ENCODE measurements around the gene SHROOM1. TPM values are rescaled to one million over a fixed set of nuclear protein-coding genes. Genes with fewer than 3 reads are reported as not detected.

The SHROOM1 gene
- total RNA-seq, 3 donors from 2014 or later: 0.79 to 1.4 (median 0.83) TPM

DNA sequence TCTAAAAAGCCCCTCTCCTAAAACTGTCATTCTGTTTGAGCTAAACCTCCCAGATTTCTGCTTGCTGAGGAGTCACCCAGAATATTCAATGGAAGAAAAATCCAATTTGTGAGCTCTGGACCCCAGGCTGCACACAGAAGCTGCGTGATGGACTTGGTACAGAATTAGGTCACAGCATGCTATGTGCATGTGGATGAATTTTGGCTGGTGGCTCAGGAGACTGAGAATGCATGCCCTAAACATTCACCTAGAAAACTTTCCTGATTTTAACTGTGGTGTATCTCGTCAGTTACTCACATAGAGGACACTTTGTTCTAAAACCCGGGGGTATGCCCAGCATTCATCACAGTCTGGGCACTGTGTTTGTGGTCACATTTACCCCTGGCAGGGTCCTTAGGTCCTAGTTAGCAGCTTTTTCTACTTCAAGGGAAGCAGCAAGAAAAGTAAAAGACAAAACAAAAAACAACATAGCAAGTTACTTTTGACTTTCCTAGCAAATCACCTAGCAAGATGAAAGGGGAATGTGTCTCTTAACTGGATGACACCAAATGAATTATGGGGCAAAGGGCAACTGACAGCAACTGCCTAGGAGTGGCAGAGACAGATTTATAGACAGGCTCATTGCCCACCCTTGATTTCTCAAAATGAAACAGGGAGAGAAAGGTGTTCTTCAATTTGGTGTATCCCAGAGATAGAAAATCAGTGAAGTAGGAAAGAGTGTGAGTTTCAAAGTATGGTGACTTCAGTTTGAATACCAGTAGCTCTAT is 8.3 kb upstream of the SHROOM1 start:
- H3K27me3 Mint-ChIP-seq (ENCODE audit: low read depth): no peaks in the 10 kb centered on the region
- H3K4me3 Mint-ChIP-seq: no peak overlapping the region
- ATAC-seq (no peak), DNase-seq (no peak)
- no peaks in the 10 kb centered on the region for H3K9me3 Mint-ChIP-seq
- H3K36me3 Mint-ChIP-seq (ENCODE audit: insufficient read depth): no peaks in the 10 kb centered on the region
- no peaks in the 10 kb centered on the region for H3K4me1 Mint-ChIP-seq (ENCODE audit: low read depth)

- Mint-ChIP-seq H3K9me3 (no peaks in the 10 kb centered on the region), H3K4me1 (ENCODE audit: low read depth) (no peaks in the 10 kb centered on the region), H3K4me3 (no peak overlapping the region), H3K27me3 (ENCODE audit: low read depth) (no peaks in the 10 kb centered on the region), H3K36me3 (ENCODE audit: insufficient read depth) (no peaks in the 10 kb centered on the region)
- no peak for DNase-seq
- no peak for ATAC-seq
Observed at GRCh38 chr5:132837868-132838267, 7.4 kb upstream of the SHROOM1 start.

- no peak overlapping the region for H3K4me3 Mint-ChIP-seq
- no peak for DNase-seq
- no peaks in the 10 kb centered on the region for H3K4me1 Mint-ChIP-seq (ENCODE audit: low read depth)
- no peak for ATAC-seq
- no peaks in the 10 kb centered on the region for H3K36me3 Mint-ChIP-seq (ENCODE audit: insufficient read depth)
- H3K27me3 Mint-ChIP-seq (ENCODE audit: low read depth): no peaks in the 10 kb centered on the region
- no peaks in the 10 kb centered on the region for H3K9me3 Mint-ChIP-seq
Observed at GRCh38 chr5:132836852-132837251, 6.4 kb upstream of the SHROOM1 start.

- ATAC-seq: no peak
- Mint-ChIP-seq H3K36me3 (ENCODE audit: insufficient read depth) (no peaks in the 10 kb centered on the region), H3K4me1 (ENCODE audit: low read depth) (peaks cover 10% of the 10 kb centered on the region), H3K27me3 (ENCODE audit: low read depth) (peaks cover 17% of the 10 kb centered on the region), H3K9me3 (no peaks in the 10 kb centered on the region), H3K4me3 (no peak overlapping the region)
- no peak for DNase-seq
Observed at GRCh38 chr5:132834057-132834456, 3.6 kb upstream of the SHROOM1 start.

- no peak overlapping the region for H3K4me3 Mint-ChIP-seq
- H3K9me3 Mint-ChIP-seq: no peaks in the 10 kb centered on the region
- no peaks in the 10 kb centered on the region for H3K36me3 Mint-ChIP-seq (ENCODE audit: insufficient read depth)
- peaks cover 26% of the 10 kb centered on the region for H3K27me3 Mint-ChIP-seq (ENCODE audit: low read depth)
- ATAC-seq (no peak), DNase-seq (no peak)
- H3K4me1 Mint-ChIP-seq (ENCODE audit: low read depth): peaks cover 10% of the 10 kb centered on the region
Observed at GRCh38 chr5:132832612-132833011, 2.2 kb upstream of the SHROOM1 start.

DNA sequence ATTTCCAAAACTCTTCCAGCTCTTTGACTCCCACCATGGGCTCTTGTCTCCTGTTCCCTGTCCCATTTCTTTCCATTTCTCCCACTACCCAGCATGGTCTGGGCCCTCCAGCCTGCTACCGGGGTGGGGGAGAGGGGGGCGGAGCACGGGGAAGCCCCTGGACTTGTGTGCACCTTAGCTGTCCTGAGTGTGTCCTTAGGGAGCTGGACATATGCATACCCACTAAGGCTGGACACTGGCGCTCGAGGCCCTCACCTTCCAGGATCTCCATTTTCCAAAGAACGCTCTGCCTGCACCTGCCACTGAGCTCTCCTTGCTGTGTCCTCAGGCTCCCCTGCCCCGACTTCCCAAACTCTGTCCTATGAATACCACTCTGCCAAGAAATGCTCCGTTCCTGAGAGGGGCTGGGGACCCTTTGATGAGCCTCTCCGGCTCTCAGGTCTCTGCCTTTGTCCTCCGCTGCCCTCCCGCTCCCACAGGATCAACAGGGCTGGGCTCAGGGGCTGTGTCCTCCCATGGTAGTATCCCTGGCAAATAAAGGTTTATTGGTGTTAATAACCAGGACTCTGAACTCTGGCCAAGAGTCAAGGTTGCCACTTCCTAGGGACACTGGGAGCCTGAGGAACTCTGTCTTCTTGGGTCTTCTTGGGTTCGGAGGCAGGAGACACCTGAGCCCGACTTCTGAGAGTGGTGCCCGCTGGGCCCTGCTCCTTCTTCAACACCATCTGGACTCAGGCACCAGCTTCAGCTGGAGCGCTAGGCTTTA is 831 bp upstream of the SHROOM1 start:
- no peaks in the 10 kb centered on the region for H3K36me3 Mint-ChIP-seq (ENCODE audit: insufficient read depth)
- ATAC-seq: no peak
- H3K4me1 Mint-ChIP-seq (ENCODE audit: low read depth): peaks cover 10% of the 10 kb centered on the region
- no peaks in the 10 kb centered on the region for H3K9me3 Mint-ChIP-seq
- peaks cover 40% of the 10 kb centered on the region for H3K27me3 Mint-ChIP-seq (ENCODE audit: low read depth)
- DNase-seq: no peak
- H3K4me3 Mint-ChIP-seq: peak overlapping the region; percentile 74

DNA sequence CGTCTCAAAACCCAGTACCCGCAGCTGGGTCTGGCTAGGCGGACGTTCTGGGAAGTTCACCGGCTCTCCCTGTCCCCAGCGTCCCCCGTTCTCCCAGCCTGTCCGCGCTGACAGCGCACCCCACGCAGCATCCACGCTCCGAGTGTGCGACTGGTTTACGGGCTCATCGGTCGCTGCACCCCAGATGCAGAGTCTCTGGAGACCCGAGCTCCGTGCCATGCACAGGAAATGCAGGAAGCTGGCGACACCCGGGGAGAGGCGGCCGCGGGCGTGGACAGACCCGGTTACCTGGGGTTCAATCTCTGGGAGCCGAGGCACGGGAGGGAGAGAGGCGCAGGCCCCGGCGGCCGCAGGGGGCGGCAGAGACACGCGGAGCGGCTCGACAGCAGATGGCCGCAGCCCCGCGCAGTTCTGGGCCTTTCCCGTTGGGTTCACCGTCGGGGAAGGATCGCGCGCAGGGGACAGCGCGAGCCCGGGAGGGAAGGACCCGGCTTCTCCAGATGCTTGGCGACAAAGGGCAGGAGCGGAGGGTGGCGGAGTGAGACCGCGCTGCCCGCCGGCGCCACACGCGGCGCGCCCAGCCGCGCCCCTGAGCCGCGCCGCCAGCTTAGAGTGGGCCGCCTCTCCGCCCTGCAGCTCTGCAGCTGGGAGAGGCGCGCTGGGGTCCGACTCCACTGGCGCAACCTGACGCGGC is 558 bp downstream of the SHROOM1 start:
- DNase-seq (peak; percentile 65), ATAC-seq (peak; percentile 89)
- Mint-ChIP-seq H3K4me1 (ENCODE audit: low read depth) (peaks cover 10% of the 10 kb centered on the region), H3K4me3 (peak overlapping the region; percentile 82), H3K36me3 (ENCODE audit: insufficient read depth) (no peaks in the 10 kb centered on the region), H3K27me3 (ENCODE audit: low read depth) (peaks cover 47% of the 10 kb centered on the region), H3K9me3 (no peaks in the 10 kb centered on the region)

DNA sequence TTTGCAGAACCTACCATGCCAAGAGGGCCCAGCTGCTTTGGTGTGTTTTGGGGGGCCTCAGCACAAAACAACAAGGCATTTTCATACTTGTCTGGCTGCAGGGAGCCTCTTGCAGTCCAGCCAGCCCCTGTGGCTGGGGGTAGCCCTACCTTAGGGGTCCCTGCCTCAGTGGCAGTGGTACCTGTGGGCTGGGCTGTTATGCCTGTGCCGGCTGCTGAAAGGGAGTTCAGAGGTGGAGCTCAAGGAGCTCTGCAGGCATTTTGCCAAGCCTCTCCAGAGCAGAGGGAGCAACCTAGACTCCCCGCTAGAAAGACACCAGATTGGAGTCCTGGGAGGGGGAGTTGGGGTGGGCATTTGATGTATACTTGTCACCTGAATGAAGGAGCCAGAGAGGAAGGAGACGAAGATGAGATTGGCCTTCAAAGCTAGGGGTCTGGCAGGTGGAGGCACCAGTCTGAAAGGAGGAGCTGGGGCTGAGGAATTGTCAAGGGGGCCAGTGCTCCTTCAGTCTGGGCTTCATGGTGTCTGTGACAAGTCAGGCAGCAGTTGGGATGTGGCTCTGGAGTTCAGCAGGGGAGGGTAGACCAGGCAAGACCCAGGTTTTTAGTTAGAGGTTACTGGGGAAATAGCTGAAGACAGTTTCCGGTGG is 1.5 kb downstream of the SHROOM1 start:
- Mint-ChIP-seq H3K9me3 (no peaks in the 10 kb centered on the region), H3K4me1 (ENCODE audit: low read depth) (peaks cover 10% of the 10 kb centered on the region), H3K36me3 (ENCODE audit: insufficient read depth) (no peaks in the 10 kb centered on the region), H3K4me3 (peak overlapping the region; percentile 82), H3K27me3 (ENCODE audit: low read depth) (peaks cover 54% of the 10 kb centered on the region)
- no peak for DNase-seq
- ATAC-seq: no peak

GRCh38 chr5:132827943-132828673 is 2.3 kb downstream of the SHROOM1 start:
- H3K4me1 Mint-ChIP-seq (ENCODE audit: low read depth): peaks cover 10% of the 10 kb centered on the region
- H3K9me3 Mint-ChIP-seq: no peaks in the 10 kb centered on the region
- no peaks in the 10 kb centered on the region for H3K36me3 Mint-ChIP-seq (ENCODE audit: insufficient read depth)
- H3K27me3 Mint-ChIP-seq (ENCODE audit: low read depth): peaks cover 60% of the 10 kb centered on the region
- DNase-seq: no peak
- H3K4me3 Mint-ChIP-seq: no peak overlapping the region
- ATAC-seq: no peak

- peak overlapping the region; percentile 4 for H3K4me3 Mint-ChIP-seq
- no peaks in the 10 kb centered on the region for H3K36me3 Mint-ChIP-seq (ENCODE audit: insufficient read depth)
- no peak for DNase-seq
- peaks cover 10% of the 10 kb centered on the region for H3K4me1 Mint-ChIP-seq (ENCODE audit: low read depth)
- ATAC-seq: no peak
- H3K27me3 Mint-ChIP-seq (ENCODE audit: low read depth): peaks cover 62% of the 10 kb centered on the region
- H3K9me3 Mint-ChIP-seq: no peaks in the 10 kb centered on the region
Observed at GRCh38 chr5:132826424-132827082, 3.9 kb downstream of the SHROOM1 start.

- no peaks in the 10 kb centered on the region for H3K9me3 Mint-ChIP-seq
- H3K27me3 Mint-ChIP-seq (ENCODE audit: low read depth): peaks cover 56% of the 10 kb centered on the region
- no peak overlapping the region for H3K4me3 Mint-ChIP-seq
- no peak for DNase-seq
- peaks cover 6% of the 10 kb centered on the region for H3K4me1 Mint-ChIP-seq (ENCODE audit: low read depth)
- no peaks in the 10 kb centered on the region for H3K36me3 Mint-ChIP-seq (ENCODE audit: insufficient read depth)
- peak; percentile 26 to 33 for ATAC-seq
Observed at GRCh38 chr5:132825834-132826391, 4.5 kb downstream of the SHROOM1 start.

DNA sequence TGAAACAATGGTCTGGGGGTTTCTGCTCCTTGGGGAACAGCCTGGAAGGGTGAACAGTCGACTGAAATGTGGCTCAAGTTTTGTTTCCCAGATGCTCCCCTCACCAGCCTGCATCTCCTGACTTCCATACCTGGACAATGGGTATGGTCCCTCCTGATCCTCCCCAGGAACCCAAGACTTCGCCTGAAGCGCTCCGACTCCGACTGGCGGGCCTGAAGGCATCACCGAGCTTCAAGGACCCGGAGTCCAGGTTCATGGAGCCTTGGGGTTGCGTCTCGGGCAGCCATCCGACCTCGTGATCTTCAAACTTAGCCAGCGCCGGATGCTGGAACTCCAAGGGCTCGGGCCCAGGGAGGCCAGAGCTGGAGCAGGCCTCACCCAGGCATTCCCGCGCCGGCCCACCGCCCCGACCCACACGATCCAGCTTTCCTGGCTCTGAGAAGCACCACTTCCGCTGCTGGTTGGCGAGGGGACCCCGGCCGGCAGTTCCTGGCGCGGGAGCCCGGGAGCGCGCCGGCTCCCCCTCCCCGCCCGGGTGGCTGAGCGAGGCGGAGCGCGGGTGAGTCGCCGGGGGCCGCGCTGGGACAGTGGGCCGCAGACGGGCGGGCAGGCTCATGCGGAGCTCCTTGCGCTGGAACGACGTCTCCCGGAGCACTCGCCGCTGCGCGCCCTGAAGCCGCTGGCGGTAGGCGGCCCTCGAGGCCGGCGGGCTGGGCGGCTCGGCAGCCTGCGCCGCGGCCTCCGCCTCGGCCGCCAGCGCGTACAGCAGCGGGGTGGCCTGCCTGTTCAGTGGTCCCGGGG is 5.2 kb downstream of the SHROOM1 start:
- ATAC-seq: peak; percentile 7 to 15
- peaks cover 56% of the 10 kb centered on the region for H3K27me3 Mint-ChIP-seq (ENCODE audit: low read depth)

More for the DNA sequence above, 5.2 kb downstream of the SHROOM1 start:
- Mint-ChIP-seq H3K9me3 (no peaks in the 10 kb centered on the region), H3K4me1 (ENCODE audit: low read depth) (peaks cover 6% of the 10 kb centered on the region), H3K36me3 (ENCODE audit: insufficient read depth) (no peaks in the 10 kb centered on the region), H3K4me3 (no peak overlapping the region)
- DNase-seq: no peak

Measured in activated T-cell treated with anti-CD3 and anti-CD28 coated beads, Interleukin-2, amount 50 U/mL, for 4 hours (primary cell).